SK-N-SH (cell line): ENCODE results near the gene PHLDA3. TPM values are rescaled to one million over a fixed set of nuclear protein-coding genes. Genes with fewer than 3 reads are reported as not detected.

ENCODE experiments used
- CTCF ChIA-PET: fragments of 300-600, 350-600 bp; formaldehyde crosslinking; extraction: SDS; loops from one replicate; lab custom pipeline; 2021; lab: Yijun Ruan, JAX
- POLR2A ChIA-PET: fragments of 350-600 bp; sonication (Branson Sonifier 250); formaldehyde crosslinking; extraction: SDS; loops from one replicate; lab custom pipeline; 2020; ENCODE audit warnings: antibody characterized with exemption, inconsistent platforms; lab: Yijun Ruan, JAX
- DNase-seq: peaks from one replicate; pipeline ENCODE4 v3.0.0; 2012
- H2AFZ ChIP-seq: fragments of 200-600 bp; sonication (generic); 2 replicates; pipeline ENCODE4 v1.8.1; 2016; ENCODE audit warnings: antibody characterized with exemption, mild to moderate bottlenecking, low read depth
- H3F3A ChIP-seq: fragments of 200-600 bp; sonication (generic); replicated peaks from 2 replicates; pipeline ENCODE3; 2016; ENCODE audit warnings: antibody characterized with exemption, mild to moderate bottlenecking; ENCODE audit not compliant: insufficient read depth
- H3K27ac ChIP-seq, 2 experiments: fragments of 200-500 bp in 1 of 2; fragments of 200-600 bp in 1 of 2; sonication (Bioruptor generic) in 1 of 2; sonication (generic), shearing (Covaris generic) in 1 of 2; 2 replicates each; pipeline versions ENCODE4 v1.5.1 to v1.6.1; 2014 to 2016; ENCODE audit warnings: low read depth in 2 of 2, inconsistent platforms in 1 of 2, low read length in 1 of 2, mild to moderate bottlenecking in 1 of 2, mixed read lengths in 1 of 2
- H3K27me3 ChIP-seq: fragments of 200-600 bp; sonication (generic), shearing (Covaris generic); 2 replicates; pipeline ENCODE4 v1.6.1; 2016; ENCODE audit warnings: mixed run types; ENCODE audit not compliant: insufficient read depth
- H3K36me3 ChIP-seq, 2 experiments: fragments of 200-500 bp in 1 of 2; fragments of 200-600 bp in 1 of 2; sonication (Bioruptor generic) in 1 of 2; sonication (generic) in 1 of 2; replicated peaks in 1 of 2; 2 replicates each; pipeline versions ENCODE3 to v1.5.1; 2014 to 2016; ENCODE audit warnings: low read length in 1 of 2, mild to moderate bottlenecking in 1 of 2; ENCODE audit not compliant: insufficient read depth in 2 of 2, control insufficient read depth in 1 of 2
- H3K4me1 ChIP-seq, 2 experiments: fragments of 200-500 bp in 1 of 2; fragments of 200-600 bp in 1 of 2; sonication (Bioruptor generic) in 1 of 2; sonication (generic), shearing (Covaris generic) in 1 of 2; 2 replicates each; pipeline versions ENCODE4 v1.5.1 to v1.6.1; 2014 to 2016; ENCODE audit warnings: low read depth in 1 of 2, low read length in 1 of 2, mixed run types in 1 of 2; ENCODE audit not compliant: insufficient read depth in 2 of 2, control insufficient read depth in 1 of 2
- H3K4me2 ChIP-seq: fragments of 200-600 bp; sonication (generic), shearing (Covaris generic); 2 replicates; pipeline ENCODE4 v1.6.1; 2017; ENCODE audit warnings: mixed run types
- H3K4me3 ChIP-seq, 2 experiments: fragments of 200-500 bp in 1 of 2; fragments of 200-600 bp in 1 of 2; sonication (Bioruptor generic) in 1 of 2; sonication (generic), shearing (Covaris generic) in 1 of 2; 2 replicates each; pipeline versions ENCODE4 v1.5.1 to v1.8.1; 2014 to 2016; ENCODE audit warnings: low read depth in 2 of 2, inconsistent platforms in 1 of 2, low read length in 1 of 2, mild to moderate bottlenecking in 1 of 2, mixed read lengths in 1 of 2, moderate library complexity in 1 of 2
- H3K79me2 ChIP-seq: fragments of 200-600 bp; sonication (generic); 2 replicates; pipeline ENCODE4 v1.8.1; 2017; ENCODE audit warnings: mild to moderate bottlenecking; ENCODE audit not compliant: insufficient read depth
- H3K9ac ChIP-seq: fragments of 200-600 bp; sonication (generic); 2 replicates; pipeline ENCODE4 v1.6.1; 2017; ENCODE audit warnings: mixed run types
- H3K9me2 ChIP-seq: fragments of 200-600 bp; sonication (generic); 2 replicates; pipeline ENCODE4 v1.6.1; 2017; ENCODE audit warnings: mixed run types
- H3K9me3 ChIP-seq: fragments of 200-600 bp; sonication (generic); 2 replicates; pipeline ENCODE4 v1.6.1; 2017; ENCODE audit warnings: mixed run types, mild to moderate bottlenecking, moderate library complexity
- H4K20me1 ChIP-seq: fragments of 200-600 bp; sonication (generic); 2 replicates; pipeline ENCODE4 v1.6.1; 2017; ENCODE audit warnings: mild to moderate bottlenecking, mixed run types; ENCODE audit not compliant: insufficient read depth
- CHD2 ChIP-seq: fragments of 150-350 bp; IDR thresholded peaks from 2 replicates; pipeline ENCODE4 v1.6.1; 2018; ENCODE audit warnings: low read length; ENCODE audit not compliant: partially characterized antibody
- ELF1 ChIP-seq: IDR thresholded peaks from 2 replicates; pipeline ENCODE4 v1.4.0; 2012
- FOSL2 ChIP-seq: IDR thresholded peaks from 2 replicates; pipeline ENCODE4 v1.4.0; 2012; ENCODE audit warnings: low read depth, mild to moderate bottlenecking, moderate library complexity, borderline replicate concordance
- FOXJ3 ChIP-seq: sonication (generic); formaldehyde crosslinking; IDR thresholded peaks from 2 replicates; pipeline ENCODE4 v1.5.1; 2020; ENCODE audit warnings: mild to moderate bottlenecking, missing genetic modification reagents
- GABPA ChIP-seq: IDR thresholded peaks from 2 replicates; pipeline ENCODE4 v1.4.0; 2012; ENCODE audit warnings: low read depth, mild to moderate bottlenecking
- GATA2 ChIP-seq: sonication (generic); formaldehyde crosslinking; IDR thresholded peaks from 2 replicates; pipeline ENCODE4 v1.5.0; 2020; ENCODE audit warnings: mild to moderate bottlenecking, missing genetic modification reagents
- MXI1 ChIP-seq: IDR thresholded peaks from 2 replicates; pipeline ENCODE4 v1.6.1; 2012; ENCODE audit warnings: mild to moderate bottlenecking, low read depth, low read length, improper control_type of control experiment
- NRF1 ChIP-seq: IDR thresholded peaks from 2 replicates; pipeline ENCODE4 v1.6.1; 2012; ENCODE audit warnings: low read depth, mild to moderate bottlenecking, low read length
- POLR2AphosphoS5 ChIP-seq: IDR thresholded peaks from 2 replicates; pipeline ENCODE4 v1.6.1; 2012; ENCODE audit warnings: low read depth, low read length
- RAD21 ChIP-seq: IDR thresholded peaks from 2 replicates; pipeline ENCODE4 v1.6.1; 2012; ENCODE audit warnings: mild to moderate bottlenecking, low read length
- RCOR1 ChIP-seq: fragments of 150-350 bp; IDR thresholded peaks from 2 replicates; pipeline ENCODE4 v1.6.1; 2017; ENCODE audit warnings: antibody characterized with exemption, low read length
- RFX5 ChIP-seq: IDR thresholded peaks from 2 replicates; pipeline ENCODE4 v1.6.1; 2012; ENCODE audit warnings: mild to moderate bottlenecking, improper control_type of control experiment, low read length
- TAF1 ChIP-seq: IDR thresholded peaks from 2 replicates; pipeline ENCODE4 v1.6.1; 2012; ENCODE audit warnings: low read depth, mild to moderate bottlenecking, low read length, moderate library complexity, borderline replicate concordance
- YY1 ChIP-seq: IDR thresholded peaks from 2 replicates; pipeline ENCODE4 v1.4.0; 2012; ENCODE audit warnings: low read depth, mild to moderate bottlenecking
- whole genome bisulfite sequencing: methylation state at CpG from one replicate; pipeline ENCODE4 v1.1.6; 2017; ENCODE audit warnings: low lambda C conversion rate; 5-methylcytosine and 5-hydroxymethylcytosine counted together
- polyA plus RNA-seq, 3 experiments: library from polyadenylated mRNA; depleted of rRNA; stranded (reverse); fragments of >200 nt; gene quantifications; 2 replicates each; pipeline ENCODE4 v1.2.3, GENCODE V29; 2012
- TF ChIP-seq, protein P1 (sequence below): fragments of 150-350 bp; IDR thresholded peaks from 2 replicates; pipeline ENCODE4 v1.6.1; 2016; ENCODE audit warnings: mild to moderate bottlenecking, low read depth, low read length
- TF ChIP-seq, protein P2 (sequence below): fragments of 150-350 bp; IDR thresholded peaks from 2 replicates; pipeline ENCODE4 v1.6.1; 2017; ENCODE audit warnings: antibody characterized with exemption, low read length, low read depth, borderline replicate concordance

Gene PHLDA3
- polyA plus RNA-seq, 1 of the 3 experiments (the other 2 are of a cell fraction) = 105 TPM

DNA sequence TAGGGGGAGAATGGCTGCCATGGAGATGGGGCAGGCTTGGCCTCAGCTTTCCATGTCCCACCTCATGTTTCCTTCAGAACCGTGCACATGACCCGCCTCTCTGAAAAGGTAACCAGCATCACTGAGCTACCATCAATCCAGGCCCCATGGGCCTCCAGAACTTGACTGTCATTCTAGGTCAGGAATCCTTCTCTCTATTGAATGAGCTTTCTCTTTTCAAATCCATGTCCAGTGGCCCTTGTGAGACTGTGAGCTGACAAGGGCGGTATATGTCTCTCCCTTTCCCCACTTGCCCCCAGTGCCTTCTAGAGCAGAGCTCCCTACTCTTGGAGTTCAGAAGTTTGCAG, 33.5 kb upstream of the PHLDA3 start:
- no peaks in the 10 kb centered on the region for H3K9me2 ChIP-seq
- no peak overlapping the region for H3K4me3 ChIP-seq
- H3F3A ChIP-seq = peaks cover 14% of the 10 kb centered on the region
- no peaks in the 10 kb centered on the region for H3K36me3 ChIP-seq
- TF ChIP-seq RAD21 (no peak), GATA2 (CRISPR knock-in tag) (no peak), ELF1 (no peak), FOXJ3 (CRISPR knock-in tag) (no peak), FOSL2 (no peak), RFX5 (no peak), POLR2AphosphoS5 (no peak), YY1 (no peak), GABPA (no peak), TAF1 (no peak), NRF1 (no peak), RCOR1 (no peak), CHD2 (no peak), MXI1 (no peak)
- TF ChIP-seq, protein P1, sequence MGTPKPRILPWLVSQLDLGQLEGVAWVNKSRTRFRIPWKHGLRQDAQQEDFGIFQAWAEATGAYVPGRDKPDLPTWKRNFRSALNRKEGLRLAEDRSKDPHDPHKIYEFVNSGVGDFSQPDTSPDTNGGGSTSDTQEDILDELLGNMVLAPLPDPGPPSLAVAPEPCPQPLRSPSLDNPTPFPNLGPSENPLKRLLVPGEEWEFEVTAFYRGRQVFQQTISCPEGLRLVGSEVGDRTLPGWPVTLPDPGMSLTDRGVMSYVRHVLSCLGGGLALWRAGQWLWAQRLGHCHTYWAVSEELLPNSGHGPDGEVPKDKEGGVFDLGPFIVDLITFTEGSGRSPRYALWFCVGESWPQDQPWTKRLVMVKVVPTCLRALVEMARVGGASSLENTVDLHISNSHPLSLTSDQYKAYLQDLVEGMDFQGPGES = no peak
- TF ChIP-seq, protein P2, sequence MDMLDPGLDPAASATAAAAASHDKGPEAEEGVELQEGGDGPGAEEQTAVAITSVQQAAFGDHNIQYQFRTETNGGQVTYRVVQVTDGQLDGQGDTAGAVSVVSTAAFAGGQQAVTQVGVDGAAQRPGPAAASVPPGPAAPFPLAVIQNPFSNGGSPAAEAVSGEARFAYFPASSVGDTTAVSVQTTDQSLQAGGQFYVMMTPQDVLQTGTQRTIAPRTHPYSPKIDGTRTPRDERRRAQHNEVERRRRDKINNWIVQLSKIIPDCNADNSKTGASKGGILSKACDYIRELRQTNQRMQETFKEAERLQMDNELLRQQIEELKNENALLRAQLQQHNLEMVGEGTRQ = no peak
- peaks cover 11% of the 10 kb centered on the region; the same call in 1 of the 2 replicates for H4K20me1 ChIP-seq
- H3K4me2 ChIP-seq = no peak overlapping the region
- H2AFZ ChIP-seq = no peak overlapping the region
- H3K4me1 ChIP-seq = peaks cover 31 to 35% of the 10 kb centered on the region in 2 experiments; a peak in 3 of 4 replicates
- ChIA-PET POLR2A (interaction anchor here (0.8 to 1.8 kb wide), 2 partner anchors 15 to 34 kb away, joined by 3 to 6 read pairs; partner anchors contain the start of gene PHLDA3), CTCF (interaction anchor here (1.1 to 31.9 kb wide), 4 partner anchors 11 to 67 kb away, joined by 3 to 860 read pairs (median 54); no protein-coding TSS in a partner anchor)
- H3K27me3 ChIP-seq = no peaks in the 10 kb centered on the region
- no peak overlapping the region; the same call in 1 of the 2 replicates for H3K9ac ChIP-seq
- peak overlapping the region in 1 of 2 experiments; percentile 93; a peak in 3 of 4 replicates for H3K27ac ChIP-seq
- no peaks in the 10 kb centered on the region for H3K9me3 ChIP-seq
- WGBS = 73% methylated on average over 3 of the region's 3 CpGs
- no peak for DNase-seq
- peaks cover 93% of the 10 kb centered on the region for H3K79me2 ChIP-seq
